IPS-15b (cell line): Measurements from ENCODE around the gene UGT1A6.
"Not testable (repeated sequence)": the region's sequence is repeated elsewhere in the genome, so short reads cannot be mapped to it uniquely, and the experiment has no call there.

Experiments
- H3K27me3 ChIP-seq: one replicate; pipeline ENCODE4 v1.6.1; 2013; ENCODE audit warnings: low read length; ENCODE audit not compliant: control insufficient read depth, insufficient read depth
- H3K36me3 ChIP-seq: one replicate; pipeline ENCODE4 v1.6.1; 2013; ENCODE audit warnings: low read length; ENCODE audit not compliant: control insufficient read depth, insufficient read depth
- H3K4me1 ChIP-seq: one replicate; pipeline ENCODE4 v1.6.1; 2013; ENCODE audit warnings: mild to moderate bottlenecking, low read length; ENCODE audit not compliant: control insufficient read depth, insufficient read depth
- H3K4me3 ChIP-seq: one replicate; pipeline ENCODE4 v1.5.1; 2013; ENCODE audit warnings: low read depth, low read length
- H3K9ac ChIP-seq: one replicate; pipeline ENCODE4 v1.6.1; 2013; ENCODE audit warnings: low read depth, mild to moderate bottlenecking, low read length
- H3K9me3 ChIP-seq: one replicate; pipeline ENCODE4 v1.6.1; 2013; ENCODE audit warnings: mild to moderate bottlenecking, low read length; ENCODE audit not compliant: control insufficient read depth, insufficient read depth

Gene UGT1A6

GRCh38 chr2:233705911-233706506 is 13.3 kb downstream of the UGT1A6 start:
- H3K4me1 ChIP-seq = no peaks in the 10 kb centered on the region
- no peaks in the 10 kb centered on the region for H3K27me3 ChIP-seq
- H3K9ac ChIP-seq = no peak overlapping the region
- no peaks in the 10 kb centered on the region for H3K36me3 ChIP-seq
- no peaks in the 10 kb centered on the region for H3K9me3 ChIP-seq
- H3K4me3 ChIP-seq = no peak overlapping the region

DNA sequence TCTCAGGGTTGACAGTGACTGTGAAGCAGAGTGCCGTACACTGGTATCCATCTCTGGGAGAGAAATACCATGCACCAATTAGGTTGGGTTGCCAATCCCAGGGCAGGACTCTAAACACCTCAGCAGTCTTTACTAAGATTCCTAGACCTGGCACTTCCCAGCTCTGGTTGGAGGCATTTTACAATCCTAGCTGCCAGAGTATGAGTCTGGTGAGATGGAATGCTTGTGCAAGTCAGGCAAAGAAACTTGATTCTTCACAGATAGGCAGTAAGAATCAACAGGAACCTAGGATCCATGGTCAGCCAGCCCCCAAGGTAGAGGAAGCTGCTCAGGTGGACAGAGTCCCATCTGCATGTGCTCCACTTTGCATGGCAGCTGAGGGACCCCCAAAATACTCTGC is 14.0 kb downstream of the UGT1A6 start:
- Histone ChIP-seq H3K9me3 (no peaks in the 10 kb centered on the region), H3K4me3 (no peak overlapping the region), H3K9ac (no peak overlapping the region), H3K36me3 (no peaks in the 10 kb centered on the region), H3K4me1 (no peaks in the 10 kb centered on the region), H3K27me3 (no peaks in the 10 kb centered on the region)

- H3K4me3 ChIP-seq = no peak overlapping the region
- H3K9ac ChIP-seq = no peak overlapping the region
- H3K9me3 ChIP-seq = no peaks in the 10 kb centered on the region
- H3K36me3 ChIP-seq = no peaks in the 10 kb centered on the region
- no peaks in the 10 kb centered on the region for H3K4me1 ChIP-seq
- no peaks in the 10 kb centered on the region for H3K27me3 ChIP-seq
Measured at GRCh38 chr2:233707940-233708644, 15.4 kb downstream of the UGT1A6 start.

DNA sequence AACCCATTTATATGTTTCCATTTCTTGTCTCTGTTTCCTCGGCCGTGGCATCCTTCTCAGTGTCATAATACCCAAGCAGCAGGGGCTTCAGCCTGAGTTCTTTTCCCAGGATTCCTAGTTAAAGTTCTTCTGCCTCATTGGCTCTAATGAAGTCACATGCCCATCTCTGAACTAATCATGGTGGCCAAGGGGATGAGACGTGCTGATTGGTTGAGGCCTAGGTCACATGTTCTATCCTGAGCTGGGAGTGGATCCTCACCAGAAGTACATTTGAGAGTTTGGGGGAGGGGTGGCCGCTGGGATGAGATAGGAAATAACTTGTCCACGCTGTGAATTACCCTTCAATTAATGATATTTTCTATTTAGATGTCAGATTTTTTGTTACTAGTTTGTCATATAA is 16.3 kb downstream of the UGT1A6 start:
- Histone ChIP-seq H3K27me3 (no peaks in the 10 kb centered on the region), H3K4me1 (no peaks in the 10 kb centered on the region), H3K9ac (no peak overlapping the region), H3K36me3 (no peaks in the 10 kb centered on the region), H3K4me3 (no peak overlapping the region), H3K9me3 (no peaks in the 10 kb centered on the region)

DNA sequence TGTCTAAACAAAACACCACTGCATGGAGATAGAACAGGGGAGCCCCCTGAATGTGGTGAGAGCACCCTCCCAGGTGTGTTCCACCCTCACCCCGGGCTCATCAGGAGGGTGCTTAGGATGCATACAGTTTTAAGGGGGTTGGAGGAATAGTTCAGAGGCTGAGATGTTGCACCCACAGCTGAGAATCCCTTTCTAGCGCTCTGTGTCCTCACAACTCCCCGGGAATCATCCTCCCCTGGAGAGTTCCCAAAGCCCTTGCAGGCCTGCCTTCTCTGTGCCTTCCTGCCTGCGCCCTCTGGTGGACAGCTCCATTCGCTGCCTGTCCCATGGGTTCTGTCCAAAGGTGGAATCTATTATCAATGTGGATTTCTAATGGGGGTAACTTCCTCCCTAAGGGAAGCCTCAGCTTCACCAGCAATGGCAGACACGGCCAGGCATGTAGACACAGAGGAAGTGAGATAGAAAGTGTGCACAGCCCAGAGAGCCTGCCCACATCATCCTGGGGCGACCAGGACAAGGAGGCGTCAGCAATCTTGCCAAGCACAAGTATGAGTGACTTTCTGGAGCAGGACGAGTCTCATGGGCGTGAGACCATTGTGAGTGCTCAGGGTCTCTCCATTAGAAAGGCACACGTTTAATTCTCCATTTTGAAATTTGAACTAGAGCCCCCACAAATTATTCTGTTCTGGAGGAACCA is 18.8 kb downstream of the UGT1A6 start:
- no peak overlapping the region for H3K4me3 ChIP-seq
- H3K9ac ChIP-seq = no peak overlapping the region
- H3K9me3 ChIP-seq = no peaks in the 10 kb centered on the region
- H3K36me3 ChIP-seq = no peaks in the 10 kb centered on the region
- no peaks in the 10 kb centered on the region for H3K4me1 ChIP-seq
- no peaks in the 10 kb centered on the region for H3K27me3 ChIP-seq

DNA sequence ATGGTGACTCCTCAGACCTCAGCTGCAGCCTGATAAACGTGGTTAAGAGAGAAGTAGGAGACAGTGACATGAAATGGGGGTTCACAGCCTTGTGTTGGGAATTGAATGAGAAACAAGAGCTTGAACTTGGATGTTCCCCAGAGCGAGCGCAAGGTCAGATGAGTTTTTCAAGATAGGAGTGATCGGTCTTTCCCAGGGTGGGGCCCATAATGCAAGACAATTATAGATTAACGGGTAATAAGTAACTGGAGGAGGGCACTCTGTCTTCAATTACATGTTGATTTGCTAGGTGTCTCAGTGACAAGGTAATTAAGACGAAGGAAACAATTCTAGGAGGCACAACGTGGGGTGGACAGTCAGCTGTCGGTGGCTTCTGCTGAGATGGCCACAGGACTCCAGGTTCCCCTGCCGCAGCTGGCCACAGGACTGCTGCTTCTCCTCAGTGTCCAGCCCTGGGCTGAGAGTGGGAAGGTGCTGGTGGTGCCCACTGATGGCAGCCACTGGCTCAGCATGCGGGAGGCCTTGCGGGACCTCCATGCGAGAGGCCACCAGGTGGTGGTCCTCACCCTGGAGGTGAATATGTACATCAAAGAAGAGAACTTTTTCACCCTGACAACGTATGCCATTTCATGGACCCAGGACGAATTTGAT is 20.0 kb downstream of the UGT1A6 start, which contains the start of gene UGT1A5:
TSS of gene UGT1A5 (plus strand) at position 297 of the 651 bp plus-strand sequence. CDS start at position 382, 85 bp downstream.
- Histone ChIP-seq H3K36me3 (no peaks in the 10 kb centered on the region), H3K4me1 (no peaks in the 10 kb centered on the region), H3K27me3 (no peaks in the 10 kb centered on the region), H3K9ac (no peak within 1 kb of the TSS), H3K4me3 (no peak within 1 kb of the TSS), H3K9me3 (no peaks in the 10 kb centered on the region)

GRCh38 chr2:233713262-233713615 is 20.5 kb downstream of the UGT1A6 start:
- H3K4me3 ChIP-seq = no peak overlapping the region
- H3K27me3 ChIP-seq = no peaks in the 10 kb centered on the region
- no peaks in the 10 kb centered on the region for H3K36me3 ChIP-seq
- H3K9me3 ChIP-seq = no peaks in the 10 kb centered on the region
- H3K4me1 ChIP-seq = no peaks in the 10 kb centered on the region
- no peak overlapping the region for H3K9ac ChIP-seq

DNA sequence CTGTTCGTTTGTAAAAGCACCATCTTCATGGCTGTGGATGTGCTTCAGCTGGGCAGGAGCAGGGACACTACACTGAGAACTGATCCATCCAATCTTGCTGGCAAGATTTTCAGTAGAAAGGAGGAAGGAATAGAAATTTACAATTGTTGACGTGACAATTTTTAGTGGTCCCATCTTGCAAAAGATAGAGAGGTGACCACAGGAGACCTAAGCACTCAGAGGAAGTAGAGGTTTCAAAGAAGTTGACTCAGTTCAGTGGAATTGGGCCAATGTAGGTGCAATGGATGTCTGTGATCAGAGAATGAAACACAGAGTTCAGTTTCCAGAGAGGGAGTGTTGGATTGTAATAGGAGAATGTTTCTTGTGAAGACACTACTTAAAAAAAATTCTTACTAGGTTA is 21.4 kb downstream of the UGT1A6 start:
- no peaks in the 10 kb centered on the region for H3K36me3 ChIP-seq
- H3K9me3 ChIP-seq = no peaks in the 10 kb centered on the region
- no peak overlapping the region for H3K4me3 ChIP-seq
- H3K27me3 ChIP-seq = no peaks in the 10 kb centered on the region
- H3K9ac ChIP-seq = no peak overlapping the region
- no peaks in the 10 kb centered on the region for H3K4me1 ChIP-seq

DNA sequence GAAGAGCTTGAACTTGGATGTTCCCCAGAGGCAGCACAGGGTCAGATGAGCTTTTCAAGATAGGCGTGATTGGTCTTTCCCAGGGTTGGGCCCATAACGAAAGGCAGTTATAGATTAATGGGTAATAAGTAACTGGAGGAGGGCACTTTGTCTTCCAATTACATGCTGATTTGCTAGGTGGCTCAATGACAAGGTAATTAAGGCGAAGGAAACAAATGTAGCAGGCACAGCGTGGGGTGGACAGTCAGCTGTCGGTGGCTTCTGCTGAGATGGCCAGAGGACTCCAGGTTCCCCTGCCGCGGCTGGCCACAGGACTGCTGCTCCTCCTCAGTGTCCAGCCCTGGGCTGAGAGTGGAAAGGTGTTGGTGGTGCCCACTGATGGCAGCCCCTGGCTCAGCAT is 25.9 kb downstream of the UGT1A6 start, which contains the start of gene UGT1A4:
TSS of gene UGT1A4 (plus strand) at position 185 of the 400 bp plus-strand sequence. CDS start at position 270, 85 bp downstream.
- Histone ChIP-seq H3K9ac (no peak within 1 kb of the TSS), H3K4me3 (no peak within 1 kb of the TSS), H3K4me1 (no peaks in the 10 kb centered on the region), H3K9me3 (no peaks in the 10 kb centered on the region), H3K36me3 (no peaks in the 10 kb centered on the region), H3K27me3 (no peaks in the 10 kb centered on the region)

- no peaks in the 10 kb centered on the region for H3K4me1 ChIP-seq
- no peak within 1 kb of the TSS for H3K9ac ChIP-seq
- H3K27me3 ChIP-seq = no peaks in the 10 kb centered on the region
- H3K9me3 ChIP-seq = no peaks in the 10 kb centered on the region
- H3K4me3 ChIP-seq = no peak within 1 kb of the TSS
- H3K36me3 ChIP-seq = no peaks in the 10 kb centered on the region
Measured at GRCh38 chr2:233728723-233729301, 36.1 kb downstream of the UGT1A6 start, which contains the start of gene UGT1A3. Gene UGT1A3, plus strand, starts transcription at chr2:233729042. Its CDS starts 85 bp downstream, at chr2:233729127.

DNA sequence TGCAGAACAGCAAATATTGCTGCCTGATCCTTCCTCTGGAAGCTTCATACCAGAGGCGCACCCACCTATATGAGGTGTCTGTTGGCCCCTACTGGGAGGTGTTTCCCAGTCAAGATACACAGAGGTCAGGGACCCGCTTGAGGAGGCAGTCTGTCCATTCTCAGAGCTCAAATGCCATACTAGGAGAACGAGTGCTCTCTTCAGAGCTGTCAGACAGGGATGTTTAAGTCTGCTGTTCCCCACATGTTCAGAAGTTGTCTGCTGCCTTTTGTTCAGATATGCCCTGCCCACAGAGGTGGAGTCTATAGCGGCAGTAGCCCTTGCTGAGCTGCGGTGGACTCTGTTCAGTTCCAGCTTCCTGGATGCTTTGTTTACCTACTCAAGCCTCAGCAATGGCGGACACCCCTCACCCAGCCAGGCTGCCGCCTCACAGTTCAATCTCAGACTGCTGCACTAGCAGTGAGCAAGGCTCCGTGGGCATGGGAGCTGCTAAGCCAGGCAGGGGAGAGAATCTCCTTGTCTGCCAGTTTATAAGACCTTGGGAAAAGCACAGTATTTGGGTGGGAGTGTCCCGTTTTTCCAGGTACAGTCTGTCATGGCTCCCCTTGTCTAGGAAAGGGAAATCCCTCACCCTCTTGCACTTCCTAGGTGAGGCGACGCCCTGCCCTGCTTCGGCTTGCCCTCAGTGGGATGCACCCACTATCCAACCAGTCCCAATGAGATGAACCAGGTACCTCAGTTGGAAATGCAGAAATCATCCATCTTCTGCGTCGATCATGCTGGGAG is 44.4 kb downstream of the UGT1A6 start:
- H3K4me3 ChIP-seq, H3K4me1 ChIP-seq, H3K36me3 ChIP-seq, H3K9ac ChIP-seq, H3K9me3 ChIP-seq, H3K27me3 ChIP-seq: not testable (repeated sequence)
